GM12878 (cell line): ENCODE data around the gene NFASC. TPM values are rescaled to one million over a fixed set of nuclear protein-coding genes. Genes with fewer than 3 reads are reported as not detected.

Experiments
- ATAC-seq: fragments of 200-7000 bp; cut with Tn5 transposase; 3 replicates; pipeline ENCODE4 v1.9.1; 2020; ENCODE audit warnings: mild to moderate bottlenecking, moderate library complexity
- BruUV-seq: library from RNA; stranded (reverse); fragments of 400-500 nt; replicated peaks from 2 replicates; lab custom pipeline; 2021; lab: Mats Ljungman, UMichigan
- CTCF ChIA-PET: fragments of 300-600 bp; sonication (Branson Sonifier 250); formaldehyde crosslinking; extraction: SDS; loops from one replicate; lab custom pipeline; 2021; ENCODE audit warnings: inconsistent platforms; lab: Yijun Ruan, JAX
- POLR2A ChIA-PET: fragments of 350-600 bp; formaldehyde crosslinking; extraction: SDS; loops from one replicate; lab custom pipeline; 2021; ENCODE audit warnings: inconsistent platforms; lab: Charles Lee
- RAD21 ChIA-PET: fragments of 300-600 bp; sonication (Branson Sonifier 250); formaldehyde crosslinking; loops from one replicate; lab custom pipeline; 2023; ENCODE audit warnings: antibody characterized with exemption; ENCODE audit not compliant: unreplicated experiment; lab: Charles Lee
- SMC1A ChIA-PET: fragments of 300-600 bp; sonication (Branson Sonifier 250); formaldehyde crosslinking; loops from one replicate; lab custom pipeline; 2023; ENCODE audit not compliant: unreplicated experiment, uncharacterized antibody; lab: Charles Lee
- DNase-seq: peaks from one replicate; pipeline ENCODE4 v3.0.0-alpha.2; 2011; ENCODE audit warnings: low read depth, low spot score
- FAIRE-seq: peaks from 3 replicates; lab custom pipeline; 2011; peaks lifted over from hg19 to GRCh38; lab: Jason Lieb, UNC
- H2AFZ ChIP-seq: 2 replicates; pipeline ENCODE4 v1.6.0; 2011; ENCODE audit warnings: low read depth, low read length, control low read depth; ENCODE audit not compliant: control insufficient read depth
- H3K27ac ChIP-seq: 2 replicates; pipeline ENCODE4 v1.5.1; 2011; ENCODE audit warnings: control low read depth; ENCODE audit not compliant: control insufficient read depth, insufficient read depth
- H3K27me3 ChIP-seq, 2 experiments: replicated peaks in 1 of 2; 2 replicates each; pipeline versions ENCODE4 v1.6.0 to v1.6.1; 2011; ENCODE audit warnings: low read length in 1 of 2; ENCODE audit not compliant: control insufficient read depth in 2 of 2, insufficient read depth in 2 of 2
- H3K36me3 ChIP-seq, 2 experiments: 2 replicates each; pipeline ENCODE4 v1.5.1; 2011; ENCODE audit warnings: low read length in 1 of 2; ENCODE audit not compliant: control insufficient read depth in 2 of 2, insufficient read depth in 2 of 2
- H3K4me1 ChIP-seq: 2 replicates; pipeline ENCODE4 v1.6.1; 2011; ENCODE audit warnings: mild to moderate bottlenecking, low read length, moderate library complexity, mixed read lengths; ENCODE audit not compliant: control insufficient read depth, insufficient read depth
- H3K4me2 ChIP-seq: 2 replicates; pipeline ENCODE4 v1.6.0; 2011; ENCODE audit warnings: control low read depth; ENCODE audit not compliant: control insufficient read depth, insufficient read depth
- H3K4me3 ChIP-seq: fragments of 200-600 bp; sonication (generic); 2 replicates; pipeline ENCODE4 v1.5.1; 2016
- H3K79me2 ChIP-seq: 2 replicates; pipeline ENCODE4 v1.6.0; 2011; ENCODE audit warnings: low read length; ENCODE audit not compliant: control insufficient read depth, insufficient read depth
- H3K9ac ChIP-seq: 2 replicates; pipeline ENCODE4 v1.8.0; 2011; ENCODE audit warnings: low read length, control low read depth, mixed read lengths; ENCODE audit not compliant: control insufficient read depth, insufficient read depth
- H3K9me3 ChIP-seq: replicated peaks from 3 replicates; pipeline ENCODE4 v1.5.1; 2011; ENCODE audit warnings: mild to moderate bottlenecking, low read length; ENCODE audit not compliant: control insufficient read depth, insufficient read depth
- H4K20me1 ChIP-seq: 2 replicates; pipeline ENCODE4 v1.6.0; 2011; ENCODE audit not compliant: control insufficient read depth, insufficient read depth
- ASH2L ChIP-seq: fragments of 300-600, 200-600 bp; sonication (generic); IDR thresholded peaks from 2 replicates; pipeline ENCODE4 v1.6.1; 2017; ENCODE audit warnings: low read depth, mild to moderate bottlenecking, borderline replicate concordance
- BMI1 ChIP-seq: fragments of 450-650 bp; IDR thresholded peaks from 2 replicates; pipeline ENCODE4 v1.6.1; 2016; ENCODE audit warnings: mild to moderate bottlenecking, moderate library complexity, borderline replicate concordance
- CREM ChIP-seq: IDR thresholded peaks from 2 replicates; pipeline ENCODE4 v1.6.1; 2014; ENCODE audit warnings: antibody characterized with exemption, low read depth
- EP300 ChIP-seq, 2 experiments: fragments of 150-350 bp in 1 of 2; IDR thresholded peaks; 2 replicates each; pipeline ENCODE4 v1.6.1; 2011 to 2012; ENCODE audit warnings: low read depth in 2 of 2, low read length in 2 of 2, borderline replicate concordance in 1 of 2, improper control_type of control experiment in 1 of 2, inconsistent platforms in 1 of 2; ENCODE audit not compliant: control insufficient read depth in 1 of 2
- MEF2A ChIP-seq: IDR thresholded peaks from 2 replicates; pipeline ENCODE4 v1.6.1; 2011; ENCODE audit warnings: low read depth, mild to moderate bottlenecking, low read length, moderate library complexity; ENCODE audit not compliant: insufficient read depth
- MTA2 ChIP-seq: fragments of 450-650 bp; IDR thresholded peaks from 2 replicates; pipeline ENCODE4 v1.6.1; 2016; ENCODE audit warnings: low read depth, mild to moderate bottlenecking, moderate library complexity
- NBN ChIP-seq: fragments of 450-650 bp; IDR thresholded peaks from 2 replicates; pipeline ENCODE4 v1.6.1; 2016
- NR2F1 ChIP-seq: fragments of 450-650 bp; conservative IDR thresholded peaks from 2 replicates; pipeline ENCODE4 v1.6.1; 2017; ENCODE audit warnings: mild to moderate bottlenecking
- RCOR1 ChIP-seq: conservative IDR thresholded peaks from 2 replicates; pipeline ENCODE4 v1.6.1; 2012; ENCODE audit warnings: low read depth, low read length, improper control_type of control experiment
- SIN3A ChIP-seq: IDR thresholded peaks from 2 replicates; pipeline ENCODE4 v1.6.1; 2012; ENCODE audit warnings: low read depth, low read length, improper control_type of control experiment
- SREBF1 ChIP-seq: IDR thresholded peaks from 2 replicates; pipeline ENCODE4 v1.6.1; 2012; ENCODE audit warnings: mild to moderate bottlenecking, low read length
- TBL1XR1 ChIP-seq: IDR thresholded peaks from 2 replicates; pipeline ENCODE4 v1.6.1; 2012; ENCODE audit warnings: low read depth, low read length, improper control_type of control experiment
- YBX1 ChIP-seq: fragments of 450-650 bp; IDR thresholded peaks from 2 replicates; pipeline ENCODE4 v1.6.1; 2016; ENCODE audit warnings: antibody characterized with exemption
- ZBTB33 ChIP-seq: fragments of 450-650 bp; IDR thresholded peaks from 2 replicates; pipeline ENCODE4 v1.6.1; 2017; ENCODE audit warnings: mild to moderate bottlenecking
- ZBTB40 ChIP-seq: fragments of 450-650 bp; IDR thresholded peaks from 2 replicates; pipeline ENCODE4 v1.6.1; 2016; ENCODE audit warnings: mild to moderate bottlenecking, moderate library complexity, borderline replicate concordance
- WGBS: methylation state at CpG from one replicate; pipeline ENCODE4 v1.1.6; 2016; ENCODE audit warnings: low lambda C conversion rate; ENCODE audit not compliant: insufficient replicate concordance, insufficient coverage; ENCODE audit errors: missing lambda C conversion rate; 5-methylcytosine and 5-hydroxymethylcytosine counted together
- in situ Hi-C: fragments of 300-500 bp; cut with MboI; formaldehyde crosslinking; loops from 9 replicates; pipeline ENCODE4 v1.14.3; 2018; ENCODE audit warnings: mixed read lengths
- intact Hi-C: fragments of 100-400 bp; cut with micrococcal nuclease; formaldehyde crosslinking; loops from one replicate; pipeline ENCODE4 v1.14.2; 2022; ENCODE audit not compliant: unreplicated experiment
- polyA plus RNA-seq, 11 experiments: library from polyadenylated mRNA; depleted of rRNA in 4 of 11; unstranded in 6 of 11; stranded (reverse) in 5 of 11; fragments of >200 nt; fragmentation: Nextera tagmentation in 4 of 11; fragmentation: Illumina TruSeq in 1 of 11; extraction: Ambion mirVana in 4 of 11; extraction: Trizol in 1 of 11; gene quantifications; 1 replicate in 1 of 11; 2 replicates in 10 of 11; pipeline versions ENCODE4 v1.2.1 to v1.2.3, GENCODE V29; 2011 to 2016; ENCODE audit warnings: inconsistent platforms in 2 of 11, missing spikeins in 2 of 11, low read depth in 1 of 11
- total RNA-seq, 4 experiments: library from RNA; depleted of rRNA in 3 of 4; stranded (reverse); fragments of >200 nt in 3 of 4; fragmentation: Illumina TruSeq in 1 of 4; extraction: Trizol in 1 of 4; gene quantifications; 2 replicates each; pipeline versions ENCODE4 v1.2.1 to v1.2.3, GENCODE V29; 2013 to 2021
- TF ChIP-seq, protein P1 (sequence below): IDR thresholded peaks from 2 replicates; pipeline ENCODE4 v1.6.1; 2012; ENCODE audit warnings: low read depth, low read length, improper control_type of control experiment

The NFASC gene
- total and polyA plus RNA-seq, 10 of the 15 experiments (the other 5 are each of a cell fraction or from before 2014, with no cell fraction given): 0.04 to 0.31 (median 0.12) TPM; not detected in 4

DNA sequence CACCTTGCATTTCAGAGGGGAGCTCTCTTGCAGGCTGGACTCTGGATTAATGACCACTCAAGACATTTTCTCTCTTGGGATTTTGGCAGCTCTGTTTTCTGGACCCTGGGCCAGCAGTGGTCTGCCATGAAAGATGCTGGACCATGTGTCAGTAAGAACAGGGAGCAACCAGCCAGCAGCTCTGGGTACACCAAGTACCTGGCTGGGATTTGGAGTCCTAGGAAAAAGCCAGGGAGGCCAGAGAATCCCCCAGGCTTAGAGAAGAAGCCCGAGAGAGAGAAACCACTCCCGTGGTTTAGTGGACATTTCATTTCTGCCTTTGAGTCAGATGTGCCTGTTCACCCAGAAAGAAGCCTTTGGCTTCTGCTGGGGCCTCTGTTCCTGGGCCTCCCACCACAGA, 2.5 kb downstream of the NFASC start:
- Histone ChIP-seq H3K4me3 (no peak overlapping the region), H3K9me3 (no peaks in the 10 kb centered on the region), H4K20me1 (no peaks in the 10 kb centered on the region), H3K27ac (no peak overlapping the region), H3K36me3 (no peaks in the 10 kb centered on the region), H2AFZ (no peak overlapping the region), H3K27me3 (peaks cover 0 to 3% of the 10 kb centered on the region in 2 experiments; a peak in 2 of 4 replicates), H3K79me2 (no peaks in the 10 kb centered on the region), H3K9ac (no peak overlapping the region), H3K4me1 (no peaks in the 10 kb centered on the region), H3K4me2 (no peak overlapping the region)
- CTCF ChIA-PET: interaction anchor here (0.7 kb wide), 1 partner anchor 127 kb away, joined by 3 read pairs; no protein-coding TSS in a partner anchor
- ATAC-seq: no peak
- TF ChIP-seq BMI1 (no peak), MEF2A (no peak), CREM (no peak), SIN3A (no peak), YBX1 (no peak), ZBTB40 (no peak), NR2F1 (no peak), TBL1XR1 (no peak), ASH2L (no peak), NBN (no peak), ZBTB33 (no peak), SREBF1 (no peak), EP300 (IDR thresholded peaks at IDR 0.05; ENCODE audit: borderline replicate concordance in 1 of 2, control insufficient read depth in 1 of 2, low read depth in 2 of 2, low read length in 2 of 2) (no peak), RCOR1 (no peak), MTA2 (no peak)
- TF ChIP-seq, protein P1, sequence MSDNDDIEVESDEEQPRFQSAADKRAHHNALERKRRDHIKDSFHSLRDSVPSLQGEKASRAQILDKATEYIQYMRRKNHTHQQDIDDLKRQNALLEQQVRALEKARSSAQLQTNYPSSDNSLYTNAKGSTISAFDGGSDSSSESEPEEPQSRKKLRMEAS: no peak
- BruUV-seq: no TSS peak
- SMC1A ChIA-PET: no interaction called here
- no peak for FAIRE-seq
- WGBS: 0% methylated on average over 2 of the region's 2 CpGs
- POLR2A ChIA-PET: no interaction called here
- intact Hi-C loops (no loop called here), in situ Hi-C loops (no loop called here)
- DNase-seq: no peak
- RAD21 ChIA-PET: no interaction called here
